ENCODE data around the gene DDR2.
"Not testable (repeated sequence)": the region's sequence is repeated elsewhere in the genome, so short reads cannot be mapped to it uniquely, and the experiment has no call there.

The DDR2 gene

DNA sequence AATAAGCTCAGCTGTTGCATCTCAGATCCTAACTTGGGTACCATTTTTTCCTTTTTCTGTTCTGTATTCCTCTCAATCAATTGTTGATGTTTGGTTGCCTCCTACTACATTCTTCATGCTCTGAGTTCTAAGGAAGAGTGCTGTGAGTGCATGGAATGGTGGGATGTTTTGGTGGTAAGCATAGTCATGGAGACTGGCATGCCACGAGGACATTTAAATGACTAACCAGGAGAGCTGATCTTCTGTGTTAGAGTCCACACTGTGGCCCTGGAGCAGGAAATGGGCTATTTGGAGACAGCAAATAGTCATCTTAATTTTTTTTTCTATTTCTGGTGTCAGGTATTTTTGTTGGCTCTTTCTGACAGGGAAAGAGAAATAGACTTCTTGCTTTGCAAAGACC, 88.7 kb downstream of the DDR2 start:
- no peak for TF ChIP-seq POLR2A (IDR thresholded peaks at IDR 0.05; ENCODE audit: low read length)
- TF ChIP-seq GATA1 (IDR thresholded peaks at IDR 0.05; ENCODE audit: low read depth, low read length) = no peak

DNA sequence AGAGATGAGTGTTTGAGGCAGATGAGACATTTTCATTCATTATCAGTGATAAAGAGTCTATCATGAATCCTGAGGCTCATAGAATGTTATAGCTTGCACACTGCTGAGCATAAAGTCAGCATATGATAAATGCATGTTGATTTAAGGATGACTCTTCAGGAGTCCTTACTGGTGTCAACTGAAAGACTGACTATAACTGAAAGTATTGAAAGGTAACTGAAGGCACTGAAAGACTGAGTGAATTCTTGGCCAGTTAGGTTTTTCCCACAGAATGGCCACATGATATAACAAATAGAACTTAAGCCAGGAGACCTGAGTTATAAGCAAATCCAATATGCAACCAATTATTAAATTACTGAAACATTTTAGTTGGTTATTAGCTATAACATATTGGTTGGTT, 89.2 kb downstream of the DDR2 start:
- TF ChIP-seq POLR2A (IDR thresholded peaks at IDR 0.05; ENCODE audit: low read length) (no peak), GATA1 (IDR thresholded peaks at IDR 0.05; ENCODE audit: low read depth, low read length) (no peak)
- DNase-seq = no peak

More for the DNA sequence above, 88.7 kb downstream of the DDR2 start:
- DNase-seq = no peak

DNA sequence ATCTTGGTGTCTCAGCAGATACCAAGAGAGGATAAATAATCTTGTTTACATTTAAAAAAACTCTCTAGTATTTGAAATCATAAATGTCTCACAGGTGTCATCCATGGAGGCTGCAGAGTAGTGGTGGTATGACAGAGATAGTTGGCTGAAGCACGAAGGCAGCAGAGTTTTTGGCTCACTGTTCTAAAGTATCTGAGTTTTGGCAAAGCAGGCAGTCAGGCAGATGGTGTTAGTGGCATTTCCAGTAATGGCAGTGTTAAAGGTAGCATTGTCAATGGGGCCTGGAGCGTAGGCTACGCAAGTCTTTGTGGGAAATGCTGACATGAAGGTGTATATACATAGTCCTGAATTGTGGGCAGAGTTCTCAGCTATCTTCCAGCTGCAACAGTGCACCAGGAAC, 89.8 kb downstream of the DDR2 start:
- TF ChIP-seq GATA1 (IDR thresholded peaks at IDR 0.05; ENCODE audit: low read depth, low read length) (no peak), POLR2A (IDR thresholded peaks at IDR 0.05; ENCODE audit: low read length) (no peak)
- no peak for DNase-seq

DNA sequence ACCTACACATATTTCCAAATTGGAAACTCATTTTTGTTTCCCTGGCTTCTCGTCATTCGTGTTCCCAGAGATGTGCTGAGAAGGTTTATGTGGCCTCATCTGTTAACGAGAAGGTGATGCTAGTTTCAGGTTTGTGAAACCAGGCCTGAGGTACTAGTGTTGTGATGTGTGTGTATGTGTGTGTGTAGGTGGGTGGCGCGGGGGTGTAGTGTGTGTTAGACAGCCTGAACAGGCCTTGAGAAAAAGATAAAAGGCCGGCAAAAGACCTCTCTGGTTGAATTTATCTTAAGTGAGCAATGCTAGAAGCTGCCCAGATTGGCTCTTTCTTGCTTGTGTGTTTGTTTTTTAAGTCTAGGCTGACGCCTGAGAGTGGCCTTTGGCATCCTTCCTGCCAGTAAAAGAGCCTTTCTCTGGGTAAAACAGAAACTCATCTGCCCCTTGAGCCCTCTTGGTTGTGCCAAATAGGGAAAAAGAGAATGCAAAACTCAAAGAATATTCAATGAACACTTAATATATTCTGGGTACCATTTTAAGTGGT, 92.4 kb downstream of the DDR2 start:
- no peak for DNase-seq
- TF ChIP-seq GATA1 (IDR thresholded peaks at IDR 0.05; ENCODE audit: low read depth, low read length) (no peak), POLR2A (IDR thresholded peaks at IDR 0.05; ENCODE audit: low read length) (no peak)

DNA sequence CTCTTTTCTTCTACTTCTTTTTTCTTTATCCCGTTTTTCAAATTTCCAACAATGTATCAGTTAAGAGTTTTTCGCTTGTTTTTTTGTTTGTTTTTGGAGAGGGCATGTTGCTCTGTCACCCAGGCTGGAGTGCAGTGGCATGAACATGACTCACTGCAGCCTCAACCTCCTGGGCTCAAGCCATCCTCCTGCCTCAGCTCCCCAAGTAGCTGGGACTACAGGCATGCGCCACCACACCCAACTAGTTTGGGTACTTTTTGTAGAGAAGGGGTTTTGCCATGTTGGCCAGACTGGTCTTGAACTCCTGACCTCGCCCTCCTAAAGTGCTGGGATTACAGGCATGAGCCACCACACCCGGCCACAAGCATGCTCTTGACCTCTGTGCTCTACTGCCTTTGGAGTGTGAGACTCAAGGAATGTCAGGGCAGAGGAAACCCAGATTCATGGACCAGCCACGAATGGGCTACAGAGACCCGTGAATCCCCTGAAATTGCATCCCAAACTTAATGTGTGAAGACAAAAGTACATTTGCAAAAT, 93.1 kb downstream of the DDR2 start:
- no peak for TF ChIP-seq POLR2A (IDR thresholded peaks at IDR 0.05; ENCODE audit: low read length)
- no peak for TF ChIP-seq GATA1 (IDR thresholded peaks at IDR 0.05; ENCODE audit: low read depth, low read length)
- no peak for DNase-seq

DNA sequence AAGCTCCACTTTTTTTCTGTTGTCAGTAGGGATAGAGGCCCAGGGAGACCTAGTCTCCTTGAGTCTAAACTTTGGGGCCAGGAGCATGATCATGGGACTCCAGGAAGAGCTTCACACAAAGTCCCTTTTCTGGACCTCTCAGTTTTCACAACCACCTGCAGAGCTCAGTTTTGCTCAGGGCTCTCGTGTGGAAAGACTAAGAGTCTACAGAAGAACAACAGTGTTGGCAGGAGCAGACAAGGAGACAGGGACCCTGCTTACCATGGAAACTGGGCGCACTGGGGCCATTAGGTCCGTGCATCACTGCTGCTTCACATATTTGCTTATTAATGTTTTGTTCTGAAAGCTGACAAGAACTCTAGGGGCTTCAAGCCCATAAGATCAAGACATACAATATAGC, 94.3 kb downstream of the DDR2 start:
- TF ChIP-seq POLR2A (IDR thresholded peaks at IDR 0.05; ENCODE audit: low read length) (no peak), GATA1 (IDR thresholded peaks at IDR 0.05; ENCODE audit: low read depth, low read length) (no peak)
- no peak for DNase-seq

DNA sequence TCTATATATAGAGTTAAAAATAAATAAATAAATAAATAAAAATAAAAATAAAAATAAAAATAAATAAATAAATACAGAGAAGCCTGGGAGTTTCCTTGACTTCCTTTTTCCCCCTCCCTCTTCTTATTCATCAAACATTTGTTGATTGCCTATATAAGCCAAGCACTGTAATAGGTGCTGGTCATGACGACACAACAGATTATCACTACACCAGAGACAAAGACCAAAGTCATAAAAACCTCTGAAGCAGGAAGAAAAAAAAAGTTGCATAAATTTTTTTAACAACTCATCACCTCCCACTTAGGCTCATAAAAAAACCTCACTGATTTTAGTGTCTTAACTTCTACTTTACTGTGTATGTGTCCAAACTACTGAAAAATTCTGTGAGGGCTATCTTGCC, 95.2 kb downstream of the DDR2 start:
- DNase-seq = not testable (repeated sequence)

DNA sequence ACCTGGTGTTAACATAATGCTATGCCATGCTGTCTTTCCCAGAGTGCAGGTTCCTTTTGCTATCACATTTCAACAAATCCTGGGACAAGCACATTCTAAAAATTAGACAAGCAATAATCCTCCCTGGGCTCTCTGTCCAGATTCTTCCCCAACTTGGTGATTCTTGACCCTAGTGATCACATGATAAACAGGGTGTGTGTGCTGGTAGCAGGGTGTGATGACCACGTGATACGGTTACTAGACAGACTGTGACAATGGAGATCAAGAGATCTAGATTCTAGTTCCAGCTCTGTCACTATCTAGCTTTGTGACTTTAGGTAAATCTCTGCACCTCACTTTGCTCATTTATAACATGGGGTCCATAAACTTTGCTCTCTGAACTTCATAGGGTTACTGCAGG, 96.3 kb downstream of the DDR2 start:
- TF ChIP-seq POLR2A (IDR thresholded peaks at IDR 0.05; ENCODE audit: low read length) = no peak
- DNase-seq = no peak

DNA sequence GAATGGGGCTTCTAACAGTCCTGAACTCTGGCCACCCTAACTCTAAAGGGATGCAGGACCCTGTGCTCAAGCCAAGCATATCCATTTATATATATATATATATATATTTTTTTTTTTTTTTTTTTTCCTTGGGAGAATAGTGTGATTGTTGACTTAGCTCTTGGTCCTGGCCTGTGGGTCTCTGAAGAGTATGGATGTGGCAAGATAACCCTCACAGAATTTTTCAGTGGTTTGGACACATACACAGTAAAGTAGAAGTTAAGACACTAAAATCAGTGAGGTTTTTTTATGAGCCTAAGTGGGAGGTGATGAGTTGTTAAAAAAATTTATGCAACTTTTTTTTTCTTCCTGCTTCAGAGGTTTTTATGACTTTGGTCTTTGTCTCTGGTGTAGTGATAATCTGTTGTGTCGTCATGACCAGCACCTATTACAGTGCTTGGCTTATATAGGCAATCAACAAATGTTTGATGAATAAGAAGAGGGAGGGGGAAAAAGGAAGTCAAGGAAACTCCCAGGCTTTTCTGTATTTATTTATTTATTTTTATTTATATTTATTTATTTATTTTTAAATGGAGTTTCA, 97.0 kb downstream of the DDR2 start:
- DNase-seq = not testable (repeated sequence)

DNA sequence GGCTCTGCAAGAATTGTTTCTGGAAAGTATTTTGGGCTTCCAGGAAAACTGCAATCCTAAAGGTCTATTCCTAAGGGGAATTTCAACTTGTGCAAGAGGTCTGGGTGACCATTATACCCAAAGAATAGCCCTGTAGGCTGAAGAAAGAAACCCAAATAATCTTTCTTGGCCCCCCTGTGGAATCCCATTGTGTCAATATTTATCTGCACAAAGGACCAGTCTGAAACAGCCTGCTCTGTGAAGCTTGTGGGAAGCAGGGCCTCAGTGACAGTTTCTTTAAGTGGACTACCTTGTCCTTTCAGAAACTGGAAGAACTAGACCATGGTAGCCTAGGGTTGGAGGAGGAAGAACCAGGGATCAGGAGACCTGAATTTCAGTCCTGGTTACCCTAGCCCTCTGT, 99.8 kb downstream of the DDR2 start:
- TF ChIP-seq GATA1 (IDR thresholded peaks at IDR 0.05; ENCODE audit: low read depth, low read length) (no peak), POLR2A (IDR thresholded peaks at IDR 0.05; ENCODE audit: low read length) (no peak)
- no peak for DNase-seq

DNA sequence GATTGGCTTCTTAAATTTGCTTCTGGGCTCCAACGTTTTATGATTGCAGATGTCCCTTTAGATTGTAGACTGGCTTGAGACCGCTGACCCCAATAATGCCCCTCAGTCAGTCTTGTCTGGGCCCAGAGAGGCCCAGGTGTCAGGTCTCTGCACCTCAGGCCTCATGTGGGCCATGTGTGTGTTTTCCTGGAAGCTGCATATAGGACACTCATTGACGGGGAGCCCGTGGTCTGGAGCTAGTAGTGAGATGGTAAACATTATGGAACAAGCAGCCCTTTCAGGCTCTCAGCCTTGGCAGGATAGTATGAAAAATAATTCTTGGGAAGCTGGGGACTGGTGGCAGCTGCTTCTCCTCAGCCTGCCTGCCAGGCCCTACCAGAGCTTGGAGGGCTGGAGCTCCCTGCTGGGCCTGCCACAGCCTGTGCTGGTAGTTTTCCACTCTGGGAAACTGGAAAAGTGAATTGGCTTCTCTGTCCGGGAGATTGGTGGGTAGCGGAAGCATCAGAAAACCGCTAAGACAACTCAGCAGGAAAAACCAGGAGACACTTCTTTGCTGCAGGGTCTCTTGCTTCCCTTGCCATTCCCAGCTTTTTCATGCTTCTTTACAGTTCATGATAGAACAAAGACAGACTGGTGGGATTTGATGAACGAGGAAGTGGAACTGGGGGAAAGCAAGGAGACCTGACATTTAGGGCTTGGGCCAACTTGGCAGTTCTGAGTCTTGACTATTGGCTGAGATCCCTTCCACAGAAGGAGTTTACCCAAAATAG, 100.5 kb downstream of the DDR2 start:
- no peak for DNase-seq
- TF ChIP-seq GATA1 (IDR thresholded peaks at IDR 0.05; ENCODE audit: low read depth, low read length) = no peak
- TF ChIP-seq POLR2A (IDR thresholded peaks at IDR 0.05; ENCODE audit: low read length) = no peak

DNA sequence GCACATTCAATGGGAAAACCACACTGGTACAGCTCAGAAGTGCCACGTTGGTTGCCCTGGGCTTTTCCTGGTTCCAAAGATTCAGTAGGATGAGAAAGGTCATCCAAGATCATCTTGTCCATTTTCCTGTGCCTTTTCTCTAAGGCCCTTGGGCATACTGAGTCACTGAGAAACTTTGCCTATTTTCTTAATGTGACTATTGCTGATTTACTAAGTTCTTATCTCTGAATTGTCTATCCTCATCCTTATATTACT, 101.0 kb downstream of the DDR2 start:
- no peak for DNase-seq
- no peak for TF ChIP-seq POLR2A (IDR thresholded peaks at IDR 0.05; ENCODE audit: low read length)
- TF ChIP-seq GATA1 (IDR thresholded peaks at IDR 0.05; ENCODE audit: low read depth, low read length) = no peak

DNA sequence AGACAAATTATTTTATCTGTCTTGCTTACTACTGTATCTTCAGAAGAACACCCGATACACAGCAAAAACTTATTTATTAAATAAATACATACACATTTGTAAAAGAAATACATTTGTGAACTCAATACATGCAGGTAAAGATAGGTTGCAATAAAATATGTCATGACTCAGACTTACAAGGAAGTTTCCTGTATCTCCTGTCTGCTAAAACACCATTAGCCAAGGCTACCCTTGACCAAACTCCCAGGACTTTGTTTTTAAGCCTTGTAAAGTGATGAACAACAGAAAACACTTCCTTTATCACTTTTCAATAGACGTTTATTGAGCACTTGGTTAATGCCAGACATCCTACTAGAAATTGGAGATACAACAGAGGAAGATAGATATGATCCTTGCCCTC, 101.8 kb downstream of the DDR2 start:
- TF ChIP-seq GATA1 (IDR thresholded peaks at IDR 0.05; ENCODE audit: low read depth, low read length) = no peak
- DNase-seq = no peak

DNA sequence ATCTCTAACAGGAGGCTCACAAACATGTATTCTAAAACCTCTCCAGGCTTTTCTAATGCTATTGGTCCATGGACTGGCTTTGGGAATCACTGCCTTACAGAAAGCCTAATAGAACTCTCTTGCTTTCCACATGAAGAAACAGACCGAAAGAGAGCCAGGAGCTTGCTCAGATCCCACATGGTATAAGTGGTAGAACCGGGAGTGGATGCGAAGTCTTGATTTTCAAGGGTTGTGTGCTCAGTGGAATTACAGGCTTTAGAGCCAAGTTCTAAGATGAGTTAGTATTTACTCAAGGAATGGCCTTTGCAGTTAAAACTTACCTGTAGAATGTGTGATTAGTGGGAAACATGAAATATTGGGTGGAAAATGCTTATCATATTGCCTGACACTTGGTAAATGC, 103.9 kb downstream of the DDR2 start:
- DNase-seq = no peak

DNA sequence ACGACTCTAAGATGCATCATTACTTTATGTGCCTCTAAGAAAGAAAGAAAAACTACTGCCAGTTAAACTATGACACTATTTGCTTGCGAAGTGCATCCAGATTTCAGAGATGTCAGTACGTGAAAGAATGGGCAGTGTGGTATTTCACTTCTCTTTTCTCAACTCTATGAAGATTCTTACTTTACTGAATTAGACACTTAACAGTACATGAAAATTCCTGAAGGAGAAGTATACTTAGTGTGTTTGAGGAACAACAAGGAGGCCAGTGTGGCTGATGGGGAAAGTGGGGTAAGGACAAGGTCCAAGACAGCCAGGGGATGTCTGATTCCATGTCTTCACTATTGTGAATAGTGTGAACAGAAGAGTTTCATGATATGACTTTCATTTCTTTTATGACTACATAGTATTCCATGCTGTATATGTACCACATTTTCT, 104.4 kb downstream of the DDR2 start:
- TF ChIP-seq POLR2A (IDR thresholded peaks at IDR 0.05; ENCODE audit: low read length) = no peak
- TF ChIP-seq GATA1 (IDR thresholded peaks at IDR 0.05; ENCODE audit: low read depth, low read length) = no peak
- DNase-seq = no peak

More for the DNA sequence above, 103.9 kb downstream of the DDR2 start:
- no peak for TF ChIP-seq POLR2A (IDR thresholded peaks at IDR 0.05; ENCODE audit: low read length)
- no peak for TF ChIP-seq GATA1 (IDR thresholded peaks at IDR 0.05; ENCODE audit: low read depth, low read length)

Data from erythroblast (primary cell).